K562 (cell line): ENCODE results near the gene MYO18A.

Experiments used
- BCOR ChIP-seq: fragments of 450-650 bp; IDR thresholded peaks from 2 replicates; pipeline ENCODE4 v1.6.1; 2016
- CTCF ChIP-seq, 3 experiments: IDR thresholded peaks in 2 of 3; conservative IDR thresholded peaks in 1 of 3; 2 replicates each; pipeline ENCODE4 v1.5.1; 2011 to 2012; ENCODE audit warnings: low read length in 3 of 3, mild to moderate bottlenecking in 3 of 3, control low read depth in 2 of 3, improper control_type of control experiment in 1 of 3, inconsistent platforms in 1 of 3, low read depth in 1 of 3, mixed read lengths in 1 of 3, moderate library complexity in 1 of 3; ENCODE audit not compliant: insufficient read depth in 2 of 3
- E4F1 ChIP-seq: fragments of 250-450 bp; sonication (Bioruptor Pico); IDR thresholded peaks from 2 replicates; pipeline ENCODE4 v1.5.0; 2021; ENCODE audit warnings: mild to moderate bottlenecking, borderline replicate concordance
- GATA2 ChIP-seq: sonication (generic); formaldehyde crosslinking; IDR thresholded peaks from 2 replicates; pipeline ENCODE4 v1.4.0; 2020; ENCODE audit warnings: mild to moderate bottlenecking, missing genetic modification reagents
- HDGF ChIP-seq: fragments of 450-650 bp; IDR thresholded peaks from 2 replicates; pipeline ENCODE4 v1.6.1; 2016
- KHSRP ChIP-seq: fragments of 450-650 bp; IDR thresholded peaks from 2 replicates; pipeline ENCODE4 v1.6.1; 2017
- NFYB ChIP-seq: IDR thresholded peaks from 2 replicates; pipeline ENCODE4 v1.6.1; 2011; ENCODE audit warnings: mild to moderate bottlenecking, moderate library complexity; ENCODE audit not compliant: insufficient read length; ENCODE audit errors: extremely low read depth
- RREB1 ChIP-seq: fragments of 250-450 bp; sonication (Bioruptor Pico); IDR thresholded peaks from 2 replicates; pipeline ENCODE4 v1.4.0; 2020
- ZBTB2 ChIP-seq: fragments of 450-650 bp; IDR thresholded peaks from 2 replicates; pipeline ENCODE4 v1.6.1; 2016; ENCODE audit warnings: antibody characterized with exemption
- ZNF449 ChIP-seq: fragments of 250-450 bp; sonication (Bioruptor Pico); IDR thresholded peaks from 2 replicates; pipeline ENCODE4 v1.8.0; 2022; ENCODE audit warnings: moderate library complexity, mild to moderate bottlenecking, inconsistent platforms
- ZNF518B ChIP-seq: fragments of 250-450 bp; sonication (Bioruptor Pico); IDR thresholded peaks from 2 replicates; pipeline ENCODE4 v1.5.0; 2021; ENCODE audit warnings: mild to moderate bottlenecking, moderate library complexity

GRCh38 chr17:29205047-29205446 is 24.8 kb upstream of the MYO18A start:
- no peak for TF ChIP-seq BCOR
- TF ChIP-seq ZNF449 (CRISPR knock-in tag), result no peak
- TF ChIP-seq RREB1 (CRISPR knock-in tag), result no peak
- TF ChIP-seq GATA2 (CRISPR knock-in tag), result no peak
- no peak for TF ChIP-seq NFYB
- TF ChIP-seq KHSRP, result no peak
- TF ChIP-seq CTCF (IDR thresholded peaks at IDR 0.05 in 2 of 3, conservative IDR thresholded peaks at IDR 0.05 in 1 of 3; ENCODE audit: insufficient read depth in 2 of 3, low read depth in 1 of 3, low read length in 3 of 3), result no peak
- no peak for TF ChIP-seq HDGF
- no peak for TF ChIP-seq E4F1
- no peak for TF ChIP-seq ZNF518B (CRISPR knock-in tag)
- no peak for TF ChIP-seq ZBTB2
